C4-2B (cell line): Measurements from ENCODE around the gene DLGAP3.

Source experiments
- CTCF ChIP-seq: fragments of 450-650 bp; conservative IDR thresholded peaks from 2 replicates; pipeline ENCODE4 v1.5.1; 2017; ENCODE audit warnings: mild to moderate bottlenecking
- ZFX ChIP-seq: fragments of 450-650 bp; IDR thresholded peaks from 2 replicates; pipeline ENCODE4 v1.6.1; 2017

- TF ChIP-seq CTCF (no peak), ZFX (no peak)
Measured at GRCh38 chr1:34975771-34976170, 46.3 kb upstream of the DLGAP3 start.
